Cardiac muscle cell (in vitro differentiated cells and primary cell): ENCODE measurements around the gene CLDN1. TPM values are rescaled to one million over a fixed set of nuclear protein-coding genes. Genes with fewer than 3 reads are reported as not detected.

ENCODE experiments used
- DNase-seq, 2 donors: peaks; one replicate each; pipeline versions ENCODE4 v3.0.0 to v3.0.0-alpha.2; 2010 to 2017; ENCODE audit warnings: low read depth in 1 of 2, low spot score in 1 of 2
- H3K27ac ChIP-seq: fragments of 200-600 bp; sonication (generic); 2 replicates; pipeline ENCODE4 v1.5.1; 2016
- H3K27me3 ChIP-seq: fragments of 200-600 bp; sonication (generic); 2 replicates; pipeline ENCODE4 v1.6.0; 2016; ENCODE audit warnings: control low read depth
- H3K36me3 ChIP-seq: fragments of 200-600 bp; sonication (generic); 2 replicates; pipeline ENCODE4 v1.5.1; 2016; ENCODE audit warnings: control low read depth
- H3K4me1 ChIP-seq: fragments of 200-600 bp; sonication (generic); 2 replicates; pipeline ENCODE4 v1.8.1; 2017; ENCODE audit warnings: low read depth, mild to moderate bottlenecking, mixed run types
- H3K4me3 ChIP-seq: fragments of 200-600 bp; sonication (generic); 2 replicates; pipeline ENCODE4 v1.5.1; 2016; ENCODE audit warnings: mild to moderate bottlenecking
- H3K9me3 ChIP-seq: fragments of 200-600 bp; sonication (generic); 2 replicates; pipeline ENCODE4 v1.5.1; 2017; ENCODE audit warnings: low read depth, mild to moderate bottlenecking, control low read depth
- CTCF ChIP-seq: IDR thresholded peaks from 2 replicates; pipeline ENCODE4 v1.5.1; 2012; ENCODE audit warnings: low read depth, mild to moderate bottlenecking, low read length
- polyA plus RNA-seq: library from polyadenylated mRNA; unstranded; fragments of >200 nt; fragmentation: Nextera tagmentation; extraction: Ambion mirVana; gene quantifications from 2 replicates; pipeline ENCODE4 v1.2.1, GENCODE V29; 2016
- total RNA-seq: library from RNA; depleted of rRNA; stranded (reverse); fragments of >200 nt; gene quantifications from 2 replicates; pipeline ENCODE4 v1.2.3, GENCODE V29; 2016

Gene CLDN1
- total and polyA plus RNA-seq, 2 experiments from 2014 or later, result 0.48 to 0.54 TPM

DNA sequence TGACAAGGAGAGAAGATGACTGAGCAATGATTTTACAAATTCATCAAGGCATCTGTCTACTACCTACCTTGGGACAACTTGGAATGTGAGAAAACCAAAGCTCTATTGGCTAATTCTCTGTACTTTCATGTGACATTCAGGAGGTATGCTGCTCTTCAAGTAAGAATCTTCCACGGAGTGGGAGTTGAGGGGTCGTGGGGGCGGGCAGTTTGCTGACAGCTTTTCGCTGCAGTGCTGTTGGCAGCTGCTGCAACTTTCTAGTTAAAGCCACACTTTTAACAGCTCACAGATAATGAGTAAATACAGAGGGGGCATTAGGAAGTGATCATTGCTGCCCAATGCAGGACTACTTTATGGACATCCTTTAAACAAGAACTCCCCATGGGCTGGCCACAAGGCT, 22.3 kb downstream of the CLDN1 start:
- Histone ChIP-seq H3K9me3 (no peaks in the 10 kb centered on the region), H3K27me3 (no peaks in the 10 kb centered on the region), H3K36me3 (no peaks in the 10 kb centered on the region), H3K4me3 (no peak overlapping the region), H3K27ac (no peak overlapping the region), H3K4me1 (no peaks in the 10 kb centered on the region)
- no peak for DNase-seq
- TF ChIP-seq CTCF, result no peak

DNA sequence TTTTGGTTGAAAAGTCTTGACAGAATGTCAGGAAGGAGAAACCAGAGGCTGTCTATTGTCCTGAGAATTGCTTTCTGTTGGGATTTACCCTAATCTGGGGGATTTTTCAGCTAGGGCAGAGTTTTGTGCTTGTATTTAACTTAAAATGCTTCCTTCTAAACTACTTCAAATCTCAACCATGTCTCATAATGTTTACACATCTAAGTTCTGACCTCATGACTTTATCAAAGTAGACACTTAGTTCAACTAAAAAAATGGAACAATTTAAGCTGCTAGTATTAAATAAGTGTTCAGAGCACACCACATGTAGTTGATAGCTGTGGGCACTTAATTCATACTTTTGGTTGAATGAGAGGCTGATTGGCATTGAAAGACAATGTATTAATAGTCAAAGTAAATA, 28.2 kb downstream of the CLDN1 start:
- H3K4me3 ChIP-seq, result no peak overlapping the region
- H3K36me3 ChIP-seq, result no peaks in the 10 kb centered on the region
- no peak for TF ChIP-seq CTCF
- H3K27ac ChIP-seq, result no peak overlapping the region
- H3K4me1 ChIP-seq, result no peaks in the 10 kb centered on the region
- no peaks in the 10 kb centered on the region for H3K9me3 ChIP-seq
- DNase-seq, result no peak
- H3K27me3 ChIP-seq, result no peaks in the 10 kb centered on the region

DNA sequence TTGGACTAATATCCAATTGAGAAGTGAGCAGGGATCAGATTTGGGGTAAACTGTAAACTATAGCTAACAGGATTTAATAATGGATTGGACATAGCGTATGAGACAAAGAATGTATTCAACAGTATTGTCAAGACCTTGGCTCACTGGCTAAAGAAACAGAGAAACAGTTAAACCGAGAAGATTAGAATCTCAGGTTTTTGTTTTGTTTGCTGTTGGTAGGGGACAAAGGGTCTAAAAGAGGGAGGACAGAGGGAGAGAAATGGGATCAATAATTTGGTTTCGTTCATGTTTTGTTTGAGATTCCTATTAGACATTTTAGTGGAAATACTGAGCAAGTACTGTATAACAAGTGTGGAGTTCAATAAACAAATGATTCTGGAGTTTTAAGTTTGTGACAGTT, 28.6 kb downstream of the CLDN1 start:
- no peak overlapping the region for H3K4me3 ChIP-seq
- H3K9me3 ChIP-seq, result no peaks in the 10 kb centered on the region
- H3K4me1 ChIP-seq, result no peaks in the 10 kb centered on the region
- DNase-seq, result no peak
- no peak for TF ChIP-seq CTCF
- no peak overlapping the region for H3K27ac ChIP-seq
- H3K36me3 ChIP-seq, result no peaks in the 10 kb centered on the region
- no peaks in the 10 kb centered on the region for H3K27me3 ChIP-seq

DNA sequence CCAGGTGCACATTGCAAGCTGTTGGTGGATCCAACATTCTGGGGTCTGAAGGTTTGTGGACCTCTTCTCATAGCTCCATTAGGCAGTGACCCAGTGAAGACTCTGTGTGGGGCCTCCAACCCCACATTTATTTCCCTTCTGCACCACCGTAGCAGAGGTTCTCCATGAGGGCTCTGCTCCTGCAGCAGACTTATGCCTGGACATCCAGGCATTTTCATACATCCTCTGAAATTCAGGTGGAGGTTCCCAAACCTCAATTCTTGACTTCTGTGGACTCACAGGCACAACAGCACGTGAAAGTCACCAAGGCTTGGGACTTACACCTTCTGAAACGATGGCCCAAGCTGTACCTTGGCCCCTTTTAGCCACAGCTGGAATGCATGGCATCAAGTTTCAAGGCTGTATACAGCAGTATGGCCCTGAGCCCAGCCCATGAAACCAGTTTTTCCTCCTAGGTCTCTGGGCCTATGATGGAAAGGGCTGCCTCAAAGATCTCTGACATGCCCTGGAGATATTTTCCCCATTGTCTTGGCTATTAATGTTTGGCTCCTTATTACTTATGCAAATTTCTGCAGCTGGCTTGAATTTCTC, 30.2 kb downstream of the CLDN1 start:
- Histone ChIP-seq H3K27me3 (no peaks in the 10 kb centered on the region), H3K4me3 (no peak overlapping the region), H3K9me3 (no peaks in the 10 kb centered on the region), H3K27ac (no peak overlapping the region), H3K4me1 (no peaks in the 10 kb centered on the region), H3K36me3 (no peaks in the 10 kb centered on the region)
- TF ChIP-seq CTCF, result no peak
- DNase-seq, result no peak

DNA sequence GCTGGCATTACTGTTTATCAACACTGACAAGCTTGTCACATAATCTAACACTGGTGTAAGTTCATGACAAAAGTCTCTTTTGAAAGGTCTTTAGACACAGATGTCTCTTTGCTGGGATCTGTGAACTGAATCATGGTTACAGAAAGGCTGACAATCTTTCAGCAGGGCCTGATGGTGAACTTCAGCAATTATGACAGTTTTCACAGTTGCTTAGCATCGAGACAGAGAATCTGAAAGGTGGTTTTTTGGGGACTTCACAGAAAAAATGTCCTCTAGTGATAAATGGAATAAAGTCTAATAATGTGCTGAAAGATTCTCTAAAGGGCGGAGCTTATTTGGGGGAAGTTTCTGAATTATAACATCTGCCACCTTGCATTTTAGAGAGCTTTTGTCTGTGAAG, 32.3 kb downstream of the CLDN1 start:
- TF ChIP-seq CTCF, result no peak
- H3K4me3 ChIP-seq, result no peak overlapping the region
- DNase-seq, result no peak

GRCh38 chr3:190288836-190289235, 33.4 kb downstream of the CLDN1 start:
- no peak for TF ChIP-seq CTCF
- no peaks in the 10 kb centered on the region for H3K9me3 ChIP-seq
- no peak overlapping the region for H3K27ac ChIP-seq
- no peaks in the 10 kb centered on the region for H3K27me3 ChIP-seq
- DNase-seq, result no peak
- H3K36me3 ChIP-seq, result no peaks in the 10 kb centered on the region
- H3K4me3 ChIP-seq, result no peak overlapping the region
- no peaks in the 10 kb centered on the region for H3K4me1 ChIP-seq

More for the DNA sequence above, 32.3 kb downstream of the CLDN1 start:
- Histone ChIP-seq H3K27ac (no peak overlapping the region), H3K27me3 (no peaks in the 10 kb centered on the region), H3K4me1 (no peaks in the 10 kb centered on the region), H3K36me3 (no peaks in the 10 kb centered on the region), H3K9me3 (no peaks in the 10 kb centered on the region)
